Adrenal gland (tissue), 5 donors: ENCODE results near the gene CGB3.

ENCODE experiments used
- CTCF ChIP-seq, 6 experiments: fragments of 450-650 bp in 4 of 6; fragments of 200-600 bp in 2 of 6; sonication (generic) in 1 of 6; IDR thresholded peaks; 1 replicate in 5 of 6; 2 replicates in 1 of 6; pipeline versions ENCODE4 v1.5.1 to v1.8.0; 2016 to 2021; ENCODE audit warnings: antibody characterized with exemption in 6 of 6, mild to moderate bottlenecking in 2 of 6, moderate library complexity in 1 of 6
- POLR2A ChIP-seq, 2 donors: fragments of 450-650 bp; IDR thresholded peaks; one replicate each; pipeline ENCODE4 v1.6.1; 2017; ENCODE audit warnings: antibody characterized with exemption in 2 of 2, mild to moderate bottlenecking in 2 of 2, moderate library complexity in 1 of 2
- donor health status: DM: no; HTN: no; CAD: no.

GRCh38 chr19:49010453-49010852, 13.7 kb downstream of the CGB3 start:
- TF ChIP-seq CTCF (IDR thresholded peaks at IDR 0.05) (no peak), POLR2A (IDR thresholded peaks at IDR 0.05) (no peak)
